Left ventricle myocardium superior (tissue), 1 donor: ENCODE data around the gene UBE2V1. TPM values are rescaled to one million over a fixed set of nuclear protein-coding genes. Genes with fewer than 3 reads are reported as not detected.
"Not testable (repeated sequence)": the region's sequence is repeated elsewhere in the genome, so short reads cannot be mapped to it uniquely, and the experiment has no call there.

Source experiments
- ATAC-seq: fragments of 200-7000 bp; cut with Tn5 transposase; one replicate; pipeline ENCODE4 v1.9.1; 2020; ENCODE audit warnings: mild to moderate bottlenecking, moderate library complexity
- DNase-seq: peaks from one replicate; pipeline ENCODE4 v3.0.0-alpha.2; 2020
- intact Hi-C: fragments of 100-400 bp; cut with micrococcal nuclease; formaldehyde crosslinking; loops from one replicate; pipeline ENCODE4 v1.11.0; 2022
- total RNA-seq: library from RNA; stranded (reverse); fragmentation: NEBNext Ultra II Directional; extraction: Animal tissue kit (Norgen Biotek cat#: 25700); gene quantifications from one replicate; pipeline ENCODE4 v1.2.1, GENCODE V29; 2021
- donor health status: DM: no; HTN: yes; CAD: no; lungs with severe emphysema.

The UBE2V1 gene
- total RNA-seq, 1 donor from 2014 or later = 92.6 TPM

GRCh38 chr20:50101887-50102286 lies 11.1 kb downstream of the UBE2V1 start:
- ATAC-seq (peak; percentile 5), DNase-seq (no peak)
- intact Hi-C loops = no loop called here

- DNase-seq (no peak), ATAC-seq (peak; percentile 16)
- intact Hi-C loops = no loop called here
Measured at GRCh38 chr20:50101281-50101680, 11.7 kb downstream of the UBE2V1 start.

GRCh38 chr20:50100552-50100951 lies 12.4 kb downstream of the UBE2V1 start:
- peak; percentile 57 for ATAC-seq
- intact Hi-C loops = no loop called here
- no peak for DNase-seq

GRCh38 chr20:50099565-50099991 lies 13.4 kb downstream of the UBE2V1 start:
- intact Hi-C loops = no loop called here
- ATAC-seq (no peak), DNase-seq (no peak)

DNA sequence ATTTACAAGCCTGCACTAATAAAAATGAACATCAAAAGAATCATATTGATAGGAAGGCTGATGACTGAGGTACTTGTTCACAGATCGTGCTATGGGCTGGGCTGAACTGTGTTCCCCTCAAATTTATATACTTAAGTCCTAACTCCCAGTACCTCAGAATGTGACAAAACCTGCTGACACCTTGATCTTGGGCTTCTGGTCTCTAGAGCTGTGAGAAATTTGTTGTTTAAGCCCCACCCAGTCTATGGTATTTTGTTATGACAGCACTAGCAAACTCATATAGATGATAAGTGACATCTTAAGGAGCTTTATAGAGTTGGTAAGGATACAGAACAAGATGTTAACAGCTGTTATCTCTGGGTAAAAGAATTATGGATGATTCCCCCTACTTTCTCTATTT lies 13.8 kb downstream of the UBE2V1 start:
- intact Hi-C loops = no loop called here
- ATAC-seq = no peak
- no peak for DNase-seq

- DNase-seq (no peak), ATAC-seq (peak; percentile 23)
- intact Hi-C loops = no loop called here
Measured at GRCh38 chr20:50098259-50098658, 14.7 kb downstream of the UBE2V1 start.

GRCh38 chr20:50097843-50098242 lies 15.1 kb downstream of the UBE2V1 start:
- intact Hi-C loops = no loop called here
- no peak for DNase-seq
- ATAC-seq = no peak

DNA sequence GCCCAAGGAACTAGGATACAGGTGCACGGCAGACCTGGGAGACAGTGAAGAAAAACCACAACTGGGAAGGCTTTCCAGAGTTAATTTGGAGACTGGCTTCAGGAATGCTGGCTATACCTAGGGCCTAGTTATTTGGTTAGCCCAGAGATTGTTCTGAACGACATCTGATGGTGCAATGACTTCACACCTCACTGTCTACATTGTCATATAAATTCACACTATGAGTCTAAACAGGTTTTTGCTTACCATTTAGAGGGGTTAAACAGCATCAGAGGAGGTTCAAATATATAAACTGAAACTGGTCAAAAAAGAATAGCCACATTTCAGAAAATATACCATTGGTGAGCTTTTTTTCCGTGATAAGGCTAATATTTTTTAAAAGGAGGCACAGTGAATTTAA lies 16.7 kb downstream of the UBE2V1 start:
- intact Hi-C loops = no loop called here
- ATAC-seq = no peak
- no peak for DNase-seq

GRCh38 chr20:50095476-50096078 lies 17.4 kb downstream of the UBE2V1 start:
- DNase-seq = peak; percentile 59
- intact Hi-C loops = no loop called here

GRCh38 chr20:50094522-50094921 lies 18.4 kb downstream of the UBE2V1 start:
- no peak for DNase-seq
- ATAC-seq = no peak
- intact Hi-C loops = no loop called here

More at GRCh38 chr20:50095476-50096078, 17.4 kb downstream of the UBE2V1 start:
- ATAC-seq = peak; percentile 44

DNA sequence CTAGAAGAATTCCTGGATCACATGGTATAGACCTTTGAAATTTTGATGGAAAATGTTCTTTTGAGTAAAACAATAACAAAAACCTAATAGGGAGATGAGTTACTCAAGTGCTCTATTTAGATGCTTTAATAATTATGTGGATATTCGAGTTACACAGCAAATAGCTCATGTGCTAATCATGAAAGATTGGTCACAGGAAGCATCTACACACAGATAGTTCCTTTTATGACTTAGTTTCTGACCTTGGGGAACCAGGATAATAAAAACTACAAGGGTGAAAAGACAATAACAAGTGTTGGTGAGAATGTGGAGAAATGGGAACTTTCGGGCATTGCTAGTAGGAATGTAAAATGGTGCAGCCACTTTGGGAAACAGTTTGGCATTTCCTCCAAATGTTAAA lies 19.7 kb downstream of the UBE2V1 start:
- no peak for ATAC-seq
- DNase-seq = no peak
- intact Hi-C loops = no loop called here

DNA sequence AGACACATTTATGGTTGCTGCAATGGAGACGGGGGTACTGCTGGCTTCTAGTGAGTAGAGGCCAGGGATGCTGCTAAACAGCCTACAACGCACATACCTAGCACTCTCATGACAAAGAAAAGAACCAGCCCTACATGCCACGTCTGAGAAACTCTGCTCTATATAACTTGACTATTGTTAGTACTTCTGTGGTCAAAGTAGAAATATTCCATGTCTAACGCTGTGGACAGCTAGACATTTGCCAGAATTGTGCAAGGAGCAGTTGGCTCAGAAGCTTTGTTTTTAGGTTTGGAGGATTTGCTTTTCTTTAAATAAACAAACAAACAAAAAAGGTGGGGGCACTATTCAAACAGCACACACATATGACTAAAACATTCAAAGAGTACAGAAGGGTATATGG lies 20.5 kb downstream of the UBE2V1 start:
- intact Hi-C loops = no loop called here
- no peak for ATAC-seq
- DNase-seq = no peak

DNA sequence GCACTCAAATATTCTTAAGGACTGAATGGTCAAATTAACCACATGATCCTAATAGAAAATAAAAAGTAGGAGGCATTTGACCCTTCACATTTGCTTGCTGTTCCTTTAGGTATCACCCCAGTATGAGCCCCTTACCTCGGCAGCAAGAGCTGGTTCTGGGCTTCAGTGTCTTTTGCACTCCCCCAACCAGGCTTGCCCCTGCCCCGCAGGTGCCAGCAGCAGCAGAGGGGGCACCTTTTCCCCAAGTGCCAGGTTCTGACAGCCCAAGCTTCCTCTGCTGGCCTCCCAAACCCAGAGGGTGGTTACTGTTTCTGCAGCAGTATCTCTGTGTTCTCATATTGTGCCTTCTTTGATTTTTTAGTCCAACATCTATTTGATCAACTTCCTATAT lies 23.2 kb downstream of the UBE2V1 start:
- DNase-seq (no peak), ATAC-seq (no peak)
- intact Hi-C loops = no loop called here

DNA sequence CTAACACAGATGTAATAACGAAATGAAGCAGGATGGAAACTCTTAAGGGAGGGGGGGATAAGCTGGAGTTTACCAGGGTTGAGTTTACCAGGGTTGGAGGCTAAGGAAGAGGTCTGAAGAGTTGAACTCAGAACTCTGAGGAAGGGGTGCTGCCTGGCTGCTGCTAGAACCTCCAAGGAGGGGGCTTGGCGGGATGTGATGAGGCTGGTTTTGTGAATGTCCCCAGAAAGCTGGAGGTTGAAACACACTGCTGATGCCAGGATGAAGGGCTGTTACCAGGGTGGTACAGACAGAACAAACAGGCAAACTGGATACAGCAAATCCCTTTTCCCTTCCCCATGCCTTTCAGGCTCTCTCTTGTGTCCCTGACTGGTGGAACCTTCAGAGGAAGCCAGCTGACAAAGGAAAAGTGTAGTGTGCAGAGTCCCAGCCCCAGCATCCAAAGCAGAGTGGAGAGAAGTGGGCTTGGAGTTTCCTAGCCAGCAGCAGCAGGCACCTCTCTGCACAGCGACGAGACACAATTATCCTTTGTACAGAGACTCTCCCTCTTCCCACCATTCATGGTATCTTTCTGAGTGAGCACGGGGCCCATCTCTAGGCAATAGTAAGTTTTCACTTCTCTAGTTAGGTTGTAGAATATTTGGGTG lies 23.7 kb downstream of the UBE2V1 start:
- ATAC-seq = no peak
- no peak for DNase-seq
- intact Hi-C loops = no loop called here

- DNase-seq = no peak
- ATAC-seq = no peak
- intact Hi-C loops = no loop called here
Measured at GRCh38 chr20:50088022-50088421, 24.9 kb downstream of the UBE2V1 start.

DNA sequence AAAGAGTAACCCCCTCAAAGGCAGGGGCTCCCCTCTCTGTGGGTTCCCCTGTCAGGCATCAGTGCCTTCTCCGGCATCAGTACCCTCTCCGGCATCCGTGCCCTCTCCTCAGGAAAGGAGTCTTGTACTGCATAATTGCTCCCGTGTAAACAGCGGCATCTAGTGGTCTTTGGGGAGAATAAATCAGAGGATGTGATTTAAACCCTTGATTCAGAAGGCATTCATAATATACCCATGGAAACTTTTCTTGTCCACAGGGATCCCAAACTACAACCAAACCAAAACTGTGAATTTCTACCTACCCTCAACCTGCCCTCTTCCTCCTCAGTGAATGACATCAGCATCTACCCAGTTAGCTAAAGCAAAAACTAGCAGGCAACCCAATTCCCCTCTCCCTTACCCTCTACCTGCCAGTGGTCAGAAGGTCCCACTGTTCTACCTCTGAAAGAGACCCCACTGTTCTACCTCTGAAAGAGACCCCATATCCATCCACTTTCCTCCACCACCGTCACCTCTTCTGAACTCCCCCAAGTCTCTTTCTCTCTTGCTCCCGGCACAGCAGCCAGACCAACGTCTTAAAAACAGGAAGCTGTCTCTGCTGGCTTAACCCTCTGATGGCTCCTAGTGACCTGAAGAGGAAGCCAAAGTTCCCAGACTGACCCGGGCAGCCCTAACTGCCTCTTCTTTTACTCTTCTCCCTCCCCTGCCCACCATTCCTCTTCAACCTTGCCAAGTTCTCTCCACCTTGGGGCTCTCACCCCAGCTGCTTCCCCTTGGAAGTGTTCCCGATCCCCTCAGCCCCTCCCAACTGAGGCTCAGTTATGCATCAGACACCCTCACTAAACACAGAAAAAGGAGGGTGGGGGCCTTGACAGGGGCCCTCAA lies 27.2 kb downstream of the UBE2V1 start:
- ATAC-seq = peak; percentile 73
- no peak for DNase-seq
- intact Hi-C loops = no loop called here

- intact Hi-C loops = no loop called here
- ATAC-seq (no peak), DNase-seq (no peak)
Measured at GRCh38 chr20:50085146-50085480, 27.8 kb downstream of the UBE2V1 start.

GRCh38 chr20:50083034-50083433 lies 29.9 kb downstream of the UBE2V1 start:
- intact Hi-C loops = loop anchor here (5.0 kb wide), 1 partner anchor 101 kb away; the partner anchor contains the start of gene SNAI1
- DNase-seq = no peak
- ATAC-seq = peak; percentile 19

DNA sequence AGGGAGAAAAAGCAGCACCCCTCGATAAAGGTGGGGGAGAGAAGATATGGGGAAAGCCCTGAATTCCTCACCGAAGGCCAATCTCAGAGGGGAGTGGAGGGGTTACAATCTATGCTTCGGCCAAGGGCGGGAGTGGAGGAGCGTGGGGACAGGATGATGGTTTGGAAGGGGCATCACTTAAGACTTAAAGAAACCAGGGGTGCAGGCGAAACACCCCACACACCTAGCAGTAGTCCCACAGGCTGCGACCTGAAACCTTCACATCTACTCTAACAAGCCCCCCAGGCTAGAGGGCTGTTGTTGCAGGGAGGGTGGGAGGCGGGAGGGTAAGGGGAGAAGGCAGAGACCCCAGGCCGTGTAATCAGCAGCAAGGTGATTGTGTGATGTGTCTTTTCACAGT lies 30.9 kb downstream of the UBE2V1 start:
- not testable (repeated sequence) for DNase-seq, ATAC-seq
- intact Hi-C loops = loop anchor here (5.0 kb wide), 1 partner anchor 100 kb away; the partner anchor contains the start of gene SNAI1
